DND-41 (cell line): ENCODE data around the gene CNN3.

Experiments
- ATAC-seq: fragments of 200-7000 bp; cut with Tn5 transposase; 3 replicates; pipeline ENCODE4 v1.9.1; 2021; ENCODE audit warnings: low read depth; ENCODE audit not compliant: insufficient read depth
- DNase-seq: peaks from one replicate; pipeline ENCODE4 v3.0.0-alpha.2; 2020
- H2AFZ ChIP-seq: 2 replicates; pipeline ENCODE4 v1.6.0; 2012; ENCODE audit warnings: low read depth, low read length
- H3K27ac ChIP-seq: 2 replicates; pipeline ENCODE4 v1.5.1; 2012; ENCODE audit warnings: low read length, inconsistent platforms
- H3K27me3 ChIP-seq: fragments of 200-600 bp; sonication (generic); 2 replicates; pipeline ENCODE4 v1.6.0; 2012; ENCODE audit warnings: low read length, mild to moderate bottlenecking, inconsistent platforms; ENCODE audit not compliant: insufficient read depth, poor library complexity
- H3K36me3 ChIP-seq: 2 replicates; pipeline ENCODE4 v1.5.1; 2012; ENCODE audit warnings: low read length, inconsistent platforms; ENCODE audit not compliant: insufficient read depth
- H3K4me1 ChIP-seq: 2 replicates; pipeline ENCODE4 v1.5.1; 2012; ENCODE audit warnings: mild to moderate bottlenecking, low read length; ENCODE audit not compliant: insufficient read depth
- H3K4me2 ChIP-seq: 2 replicates; pipeline ENCODE4 v1.6.0; 2012; ENCODE audit warnings: mild to moderate bottlenecking, moderate library complexity, low read length, inconsistent platforms; ENCODE audit not compliant: insufficient read depth
- H3K4me3 ChIP-seq, 2 experiments: fragments of 200-600 bp in 1 of 2; shearing (Covaris generic) in 1 of 2; 2 replicates each; pipeline ENCODE4 v1.5.1; 2012 to 2016; ENCODE audit warnings: inconsistent platforms in 2 of 2, low read length in 2 of 2, mild to moderate bottlenecking in 2 of 2, low read depth in 1 of 2, moderate library complexity in 1 of 2
- H3K79me2 ChIP-seq: 2 replicates; pipeline ENCODE4 v1.6.0; 2012; ENCODE audit warnings: low read length, inconsistent platforms; ENCODE audit not compliant: insufficient read depth
- H3K9ac ChIP-seq: 2 replicates; pipeline ENCODE4 v1.6.0; 2012; ENCODE audit warnings: low read depth, mild to moderate bottlenecking, inconsistent platforms, low read length, moderate library complexity
- H3K9me3 ChIP-seq: 2 replicates; pipeline ENCODE4 v1.5.1; 2012; ENCODE audit warnings: low read length, moderate library complexity, mild to moderate bottlenecking, inconsistent platforms; ENCODE audit not compliant: insufficient read depth, severe bottlenecking
- H4K20me1 ChIP-seq: 2 replicates; pipeline ENCODE4 v1.6.0; 2012; ENCODE audit warnings: low read length; ENCODE audit not compliant: insufficient read depth
- EZH2 ChIP-seq: IDR thresholded peaks from 3 replicates; pipeline ENCODE4 v1.6.1; 2012; ENCODE audit warnings: borderline replicate concordance, low read depth, mild to moderate bottlenecking, moderate library complexity, low read length, inconsistent platforms; ENCODE audit not compliant: severe bottlenecking
- TF ChIP-seq, protein P1 (sequence below): IDR thresholded peaks from 2 replicates; pipeline ENCODE4 v1.5.1; 2012; ENCODE audit warnings: borderline replicate concordance, low read length, moderate library complexity, mild to moderate bottlenecking; ENCODE audit not compliant: poor library complexity, severe bottlenecking; ENCODE audit errors: extremely low read depth

Gene CNN3

DNA sequence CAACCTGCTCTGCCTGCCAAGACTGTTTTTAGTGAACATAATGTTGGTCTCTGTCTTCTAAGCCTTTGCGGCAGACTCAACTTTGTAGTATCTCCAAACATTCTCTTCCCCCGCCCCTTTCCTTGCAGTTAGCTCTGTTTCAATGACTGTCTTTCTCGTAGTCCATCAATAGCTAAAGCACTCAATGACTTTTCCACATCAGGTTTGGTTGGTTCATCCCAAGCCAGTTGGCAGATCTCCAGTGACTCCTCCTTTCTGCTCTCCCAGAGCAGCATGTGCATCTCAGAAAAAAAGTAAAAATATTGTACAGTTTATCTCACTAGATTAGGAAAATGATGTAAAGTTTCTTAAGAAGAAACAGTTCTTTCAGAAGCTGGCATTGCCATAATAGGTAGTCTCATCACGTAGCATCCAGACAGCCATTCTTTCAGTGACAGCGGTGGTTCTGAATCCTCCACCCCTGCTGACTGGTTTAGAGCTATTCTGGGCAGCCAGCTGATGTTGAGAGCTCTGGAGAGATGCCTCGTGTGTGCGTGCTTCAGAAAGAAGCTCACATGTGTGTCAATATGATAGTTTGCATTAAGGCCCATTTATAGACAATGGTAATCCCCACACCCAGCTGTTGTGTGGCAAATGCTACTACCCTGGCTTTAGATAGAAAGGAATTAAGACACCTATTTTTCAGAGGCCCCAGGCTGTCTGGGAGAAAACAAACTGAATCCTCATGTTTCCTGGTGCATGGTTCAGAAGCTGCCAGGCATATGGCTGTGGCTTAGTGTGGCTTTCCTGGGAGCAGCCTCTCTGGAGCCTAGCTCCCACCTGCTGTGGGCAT is 53.2 kb downstream of the CNN3 start:
- no peaks in the 10 kb centered on the region for H3K9me3 ChIP-seq
- no peaks in the 10 kb centered on the region for H3K4me1 ChIP-seq
- H3K9ac ChIP-seq, result no peak overlapping the region
- DNase-seq (no peak), ATAC-seq (no peak)
- H3K4me2 ChIP-seq, result no peak overlapping the region
- H3K27me3 ChIP-seq, result peaks cover 4% of the 10 kb centered on the region
- no peak overlapping the region for H2AFZ ChIP-seq
- H3K4me3 ChIP-seq, result no peak overlapping the region
- TF ChIP-seq, protein P1, sequence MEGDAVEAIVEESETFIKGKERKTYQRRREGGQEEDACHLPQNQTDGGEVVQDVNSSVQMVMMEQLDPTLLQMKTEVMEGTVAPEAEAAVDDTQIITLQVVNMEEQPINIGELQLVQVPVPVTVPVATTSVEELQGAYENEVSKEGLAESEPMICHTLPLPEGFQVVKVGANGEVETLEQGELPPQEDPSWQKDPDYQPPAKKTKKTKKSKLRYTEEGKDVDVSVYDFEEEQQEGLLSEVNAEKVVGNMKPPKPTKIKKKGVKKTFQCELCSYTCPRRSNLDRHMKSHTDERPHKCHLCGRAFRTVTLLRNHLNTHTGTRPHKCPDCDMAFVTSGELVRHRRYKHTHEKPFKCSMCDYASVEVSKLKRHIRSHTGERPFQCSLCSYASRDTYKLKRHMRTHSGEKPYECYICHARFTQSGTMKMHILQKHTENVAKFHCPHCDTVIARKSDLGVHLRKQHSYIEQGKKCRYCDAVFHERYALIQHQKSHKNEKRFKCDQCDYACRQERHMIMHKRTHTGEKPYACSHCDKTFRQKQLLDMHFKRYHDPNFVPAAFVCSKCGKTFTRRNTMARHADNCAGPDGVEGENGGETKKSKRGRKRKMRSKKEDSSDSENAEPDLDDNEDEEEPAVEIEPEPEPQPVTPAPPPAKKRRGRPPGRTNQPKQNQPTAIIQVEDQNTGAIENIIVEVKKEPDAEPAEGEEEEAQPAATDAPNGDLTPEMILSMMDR, result no peak
- no peak for TF ChIP-seq EZH2
- no peak overlapping the region for H3K27ac ChIP-seq
- H4K20me1 ChIP-seq, result no peaks in the 10 kb centered on the region
- no peaks in the 10 kb centered on the region for H3K36me3 ChIP-seq
- H3K79me2 ChIP-seq, result no peaks in the 10 kb centered on the region

DNA sequence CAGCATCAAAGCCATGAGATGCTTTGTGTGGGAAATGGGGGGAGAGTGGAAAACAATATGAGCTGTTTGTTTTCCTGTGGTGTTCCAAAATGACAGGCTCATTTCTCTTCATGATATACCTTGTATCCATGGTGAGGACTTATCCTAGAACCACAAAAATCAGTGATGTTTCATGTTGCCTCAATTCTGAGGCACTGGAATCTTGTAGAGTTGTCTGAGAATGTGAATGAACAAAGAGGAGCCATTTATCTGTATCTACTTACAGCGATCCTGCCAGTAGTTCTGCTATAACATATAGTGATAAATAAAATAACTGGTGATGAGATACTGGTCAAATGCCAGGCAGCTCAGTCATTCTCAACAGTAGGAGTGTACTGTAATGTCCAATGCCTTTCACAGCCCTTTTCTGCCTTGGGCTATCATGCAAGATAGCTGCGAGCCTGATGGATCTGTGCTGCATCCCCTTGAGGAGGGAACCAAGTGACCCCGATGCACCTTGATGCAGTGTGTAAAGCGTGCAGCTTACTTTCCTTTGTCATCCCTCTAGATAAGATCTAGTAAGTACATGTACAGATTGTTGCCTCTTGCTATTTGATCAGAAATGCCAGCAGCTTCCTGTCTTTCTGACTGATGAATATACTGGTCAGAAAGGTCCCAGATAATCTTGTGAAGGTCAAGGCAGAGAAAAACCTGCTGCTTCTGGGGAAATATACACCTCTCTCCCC is 54.0 kb downstream of the CNN3 start:
- no peak for ATAC-seq
- TF ChIP-seq, protein P1, result no peak
- Histone ChIP-seq H3K79me2 (no peaks in the 10 kb centered on the region), H3K36me3 (no peaks in the 10 kb centered on the region), H3K27me3 (peaks cover 4% of the 10 kb centered on the region), H4K20me1 (no peaks in the 10 kb centered on the region), H3K27ac (no peak overlapping the region), H3K9ac (no peak overlapping the region), H3K9me3 (no peaks in the 10 kb centered on the region), H3K4me1 (no peaks in the 10 kb centered on the region), H3K4me2 (no peak overlapping the region), H2AFZ (no peak overlapping the region), H3K4me3 (no peak overlapping the region)
- no peak for DNase-seq

DNA sequence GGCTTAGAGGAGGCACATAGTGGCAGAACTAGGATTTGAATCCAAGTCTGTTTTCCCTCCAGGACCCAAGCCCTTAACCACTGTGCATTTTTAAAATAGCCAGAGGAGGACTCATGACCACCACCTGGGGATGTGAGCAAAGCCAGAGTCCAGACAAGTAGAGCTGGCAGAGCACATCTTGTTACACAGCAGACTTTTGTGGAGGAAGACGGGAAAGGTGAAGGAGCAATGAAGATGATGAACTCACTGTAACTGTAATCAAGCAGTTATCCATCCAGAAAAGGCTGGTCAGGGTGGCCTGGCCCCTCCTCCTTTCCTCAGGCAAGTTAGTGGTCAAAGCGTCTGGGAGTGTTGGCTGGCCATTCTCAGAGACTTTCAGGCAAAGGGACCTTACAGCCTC is 55.9 kb downstream of the CNN3 start:
- Histone ChIP-seq H3K79me2 (no peaks in the 10 kb centered on the region), H3K9me3 (no peaks in the 10 kb centered on the region), H3K27ac (no peak overlapping the region), H3K4me2 (no peak overlapping the region), H3K4me3 (no peak overlapping the region), H3K36me3 (no peaks in the 10 kb centered on the region), H2AFZ (no peak overlapping the region), H3K27me3 (peaks cover 4% of the 10 kb centered on the region), H3K9ac (no peak overlapping the region), H3K4me1 (no peaks in the 10 kb centered on the region), H4K20me1 (no peaks in the 10 kb centered on the region)
- ATAC-seq, result no peak
- no peak for DNase-seq
- TF ChIP-seq, protein P1, result no peak
- TF ChIP-seq EZH2, result no peak
